Kidney (tissue), 14 donors: ENCODE data around the gene TM4SF18. TPM values are rescaled to one million over a fixed set of nuclear protein-coding genes. Genes with fewer than 3 reads are reported as not detected.
A peak's percentile ranks its signal among the peaks of the same experiment; 100 is the strongest.

Source experiments
- DNase-seq, 5 donors: peaks; one replicate each; pipeline ENCODE4 v3.0.0-alpha.2; 2013 to 2020
- FAIRE-seq: peaks from 2 replicates; lab custom pipeline; 2012; peaks lifted over from hg19 to GRCh38; lab: Jason Lieb, UNC
- H3K27ac ChIP-seq, 2 donors: one replicate each; pipeline ENCODE4 v1.7.0; 2013; ENCODE audit warnings: low read depth in 2 of 2, low read length in 2 of 2, inconsistent platforms in 1 of 2
- H3K27me3 ChIP-seq: one replicate; pipeline ENCODE4 v1.7.1; 2013; ENCODE audit warnings: low read length, inconsistent platforms; ENCODE audit not compliant: control insufficient read depth, insufficient read depth
- H3K36me3 ChIP-seq, 3 donors: one replicate each; pipeline versions ENCODE4 v1.7.0 to v1.7.1; 2013; ENCODE audit warnings: low read length in 3 of 3, control low read depth in 1 of 3, inconsistent platforms in 1 of 3; ENCODE audit not compliant: insufficient read depth in 3 of 3, control insufficient read depth in 2 of 3
- H3K4me1 ChIP-seq, 3 donors: one replicate each; pipeline versions ENCODE4 v1.7.0 to v1.7.1; 2013; ENCODE audit warnings: low read length in 3 of 3, inconsistent platforms in 1 of 3, low read depth in 1 of 3; ENCODE audit not compliant: control insufficient read depth in 2 of 3, insufficient read depth in 2 of 3
- H3K4me3 ChIP-seq, 3 donors: one replicate each; pipeline versions ENCODE4 v1.7.0 to v1.8.1; 2013; ENCODE audit warnings: low read length in 3 of 3, control low read depth in 1 of 3, inconsistent platforms in 1 of 3
- H3K9ac ChIP-seq, 3 donors: one replicate each; pipeline versions ENCODE4 v1.7.0 to v1.7.1; 2013; ENCODE audit warnings: low read length in 3 of 3, control low read depth in 1 of 3, inconsistent platforms in 1 of 3
- H3K9me3 ChIP-seq, 3 donors: one replicate each; pipeline versions ENCODE4 v1.7.0 to v1.7.1; 2013; ENCODE audit warnings: low read length in 3 of 3, control low read depth in 1 of 3, inconsistent platforms in 1 of 3; ENCODE audit not compliant: control insufficient read depth in 2 of 3, insufficient read depth in 1 of 3
- intact Hi-C: fragments of 100-400 bp; cut with DNase I; formaldehyde crosslinking; loops from one replicate; pipeline ENCODE4 v1.11.1; 2022
- polyA plus RNA-seq: library from polyadenylated mRNA; stranded (reverse); fragments of 350-450 nt; fragmentation: Illumina TruSeq; extraction: RNeasy Lipid Tissue Mini Kit (QIAGEN cat#74804); gene quantifications from one replicate; pipeline ENCODE4 v1.2.3, GENCODE V29; 2014; ENCODE audit warnings: low read depth, low replicate concordance; ENCODE audit not compliant: insufficient read depth
- total RNA-seq: library from RNA; stranded (reverse); fragmentation: NEBNext Ultra II Directional; extraction: Animal tissue kit (Norgen Biotek cat#: 25700); gene quantifications from one replicate; pipeline ENCODE4 v1.2.1, GENCODE V29; 2021
- TF ChIP-seq, protein P1 (sequence below): IDR thresholded peaks from 3 replicates; pipeline ENCODE4 v1.5.1; 2012; ENCODE audit warnings: mild to moderate bottlenecking, moderate library complexity, borderline replicate concordance; ENCODE audit not compliant: insufficient read depth; ENCODE audit errors: extremely low read depth
- donor health status: control.
- donor health status: control.
- donor health status: control.
- donor health status: control.
- donor health status: control.
- donor health status: DM: yes; HTN: yes; CAD: no.
- donor health status: Normal renal cell carcinoma (clear cell type).

Gene TM4SF18
- total and polyA plus RNA-seq, 2 donors from 2014 or later: 14.2 to 19.7 TPM

DNA sequence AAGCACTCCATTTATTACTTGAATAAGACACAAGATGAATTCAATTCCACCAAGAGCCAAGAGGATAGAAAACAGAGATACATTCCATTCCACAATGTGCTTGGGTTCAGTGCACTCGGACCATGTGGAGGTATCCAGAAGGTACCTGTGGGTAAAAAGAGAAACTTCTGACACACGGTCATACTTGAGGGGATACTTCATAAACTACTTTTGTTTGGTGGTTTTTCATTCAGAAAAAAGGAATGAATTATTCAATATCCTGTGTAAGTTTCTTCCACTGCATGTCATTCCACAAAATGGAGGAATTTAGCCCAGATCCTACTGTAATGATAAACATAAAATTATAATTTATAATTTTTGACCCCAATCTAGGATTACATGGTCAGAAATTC, 38.3 kb upstream of the TM4SF18 start:
- H3K27ac ChIP-seq: no peak overlapping the region
- H3K4me3 ChIP-seq: no peak overlapping the region
- intact Hi-C loops: no loop called here
- no peaks in the 10 kb centered on the region for H3K9me3 ChIP-seq
- TF ChIP-seq, protein P1, sequence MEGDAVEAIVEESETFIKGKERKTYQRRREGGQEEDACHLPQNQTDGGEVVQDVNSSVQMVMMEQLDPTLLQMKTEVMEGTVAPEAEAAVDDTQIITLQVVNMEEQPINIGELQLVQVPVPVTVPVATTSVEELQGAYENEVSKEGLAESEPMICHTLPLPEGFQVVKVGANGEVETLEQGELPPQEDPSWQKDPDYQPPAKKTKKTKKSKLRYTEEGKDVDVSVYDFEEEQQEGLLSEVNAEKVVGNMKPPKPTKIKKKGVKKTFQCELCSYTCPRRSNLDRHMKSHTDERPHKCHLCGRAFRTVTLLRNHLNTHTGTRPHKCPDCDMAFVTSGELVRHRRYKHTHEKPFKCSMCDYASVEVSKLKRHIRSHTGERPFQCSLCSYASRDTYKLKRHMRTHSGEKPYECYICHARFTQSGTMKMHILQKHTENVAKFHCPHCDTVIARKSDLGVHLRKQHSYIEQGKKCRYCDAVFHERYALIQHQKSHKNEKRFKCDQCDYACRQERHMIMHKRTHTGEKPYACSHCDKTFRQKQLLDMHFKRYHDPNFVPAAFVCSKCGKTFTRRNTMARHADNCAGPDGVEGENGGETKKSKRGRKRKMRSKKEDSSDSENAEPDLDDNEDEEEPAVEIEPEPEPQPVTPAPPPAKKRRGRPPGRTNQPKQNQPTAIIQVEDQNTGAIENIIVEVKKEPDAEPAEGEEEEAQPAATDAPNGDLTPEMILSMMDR: no peak
- H3K4me1 ChIP-seq: peaks cover 0 to 12% (median 2%) of the 10 kb centered on the region in 3 donors
- no peaks in the 10 kb centered on the region for H3K27me3 ChIP-seq
- DNase-seq (no peak), FAIRE-seq (no peak)
- no peak overlapping the region for H3K9ac ChIP-seq
- H3K36me3 ChIP-seq: peaks cover 0 to 8% (median 0%) of the 10 kb centered on the region in 3 donors

DNA sequence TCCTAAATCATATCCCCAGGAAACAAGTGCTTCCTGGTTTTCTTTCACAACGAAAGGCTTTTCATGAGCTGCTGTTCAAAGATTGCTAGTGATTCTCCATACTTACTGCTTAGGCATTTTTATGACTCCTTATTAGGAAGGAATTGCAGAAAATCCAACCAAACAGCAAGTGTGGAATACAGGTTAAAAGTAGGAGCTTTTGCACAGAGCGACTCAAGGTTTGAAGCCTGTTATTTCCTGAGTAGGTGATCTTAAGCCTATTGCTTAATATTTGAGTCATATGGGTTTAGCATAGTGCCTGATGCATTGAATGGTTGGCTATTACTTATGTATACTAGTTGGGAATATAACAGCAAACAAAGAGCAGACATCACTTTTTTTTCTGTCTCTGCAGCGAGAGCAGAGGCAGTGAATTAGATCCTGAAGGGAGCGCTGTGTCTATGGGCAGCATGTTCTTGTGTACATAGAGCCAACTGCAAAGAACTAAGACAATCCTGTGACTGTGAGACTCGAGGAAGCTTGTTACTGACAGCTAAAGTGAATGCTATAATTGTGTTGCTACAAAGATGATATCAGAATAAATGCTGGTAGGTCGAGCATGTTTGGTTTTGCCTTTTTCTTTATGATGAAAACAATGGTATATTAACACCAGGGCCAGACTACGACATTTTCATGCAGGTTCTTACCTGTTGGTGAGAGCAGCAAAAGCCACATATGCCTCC, 37.7 kb upstream of the TM4SF18 start:
- H3K27me3 ChIP-seq: no peaks in the 10 kb centered on the region
- TF ChIP-seq, protein P1: no peak
- DNase-seq (no peak), FAIRE-seq (no peak)
- H3K27ac ChIP-seq: peak overlapping the region in 1 of 2 donors; percentile 0
- peaks cover 0 to 8% (median 0%) of the 10 kb centered on the region in 3 donors for H3K36me3 ChIP-seq
- no peak overlapping the region for H3K9ac ChIP-seq
- no peaks in the 10 kb centered on the region for H3K9me3 ChIP-seq
- peaks cover 0 to 12% (median 2%) of the 10 kb centered on the region in 3 donors for H3K4me1 ChIP-seq
- H3K4me3 ChIP-seq: peak overlapping the region in 1 of 3 donors; percentile 28
- intact Hi-C loops: no loop called here

DNA sequence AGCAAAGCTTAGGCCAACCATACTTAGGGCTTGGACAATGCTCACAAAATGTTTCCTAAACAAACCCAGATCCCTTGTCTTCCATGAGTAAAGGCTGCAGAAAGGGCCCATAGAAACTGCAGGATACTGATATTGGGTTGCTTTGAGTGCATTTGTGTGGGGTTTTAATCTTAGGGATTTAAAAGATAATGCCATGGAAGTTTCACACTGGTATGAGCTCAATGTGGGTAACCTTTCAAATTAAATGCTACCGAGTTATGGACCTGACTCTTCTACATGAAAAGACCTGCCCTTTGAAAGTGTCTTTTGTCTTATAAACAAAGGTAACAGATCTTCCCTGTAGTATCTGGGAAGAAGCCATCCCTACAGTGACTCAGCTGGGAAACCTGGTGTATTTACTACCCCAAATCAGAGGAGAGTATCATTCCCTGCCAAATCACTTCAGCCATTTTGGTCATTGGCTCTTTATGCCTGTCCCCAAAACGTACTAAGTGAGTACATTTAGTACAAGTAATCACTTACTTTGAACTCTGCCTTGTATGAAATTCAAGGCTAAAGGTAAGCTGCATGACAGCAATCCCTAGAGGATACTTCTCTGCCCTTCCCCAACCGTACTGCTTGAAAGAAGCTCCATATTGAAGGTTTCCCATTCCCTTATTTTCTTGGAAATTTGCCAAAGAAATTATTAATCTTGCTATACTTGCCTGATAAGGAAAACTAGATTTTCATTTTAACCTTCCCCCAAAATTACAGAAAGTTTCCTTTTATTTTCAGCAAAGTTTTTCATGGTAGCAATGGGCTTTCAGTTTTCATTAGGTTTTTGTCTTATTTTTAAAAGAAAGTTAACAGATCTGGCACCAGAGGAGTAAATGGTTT, 36.8 kb upstream of the TM4SF18 start:
- H3K27me3 ChIP-seq: no peaks in the 10 kb centered on the region
- H3K9me3 ChIP-seq: no peaks in the 10 kb centered on the region
- H3K9ac ChIP-seq: no peak overlapping the region
- FAIRE-seq (peak; percentile 33), DNase-seq (no peak)
- intact Hi-C loops: no loop called here
- H3K36me3 ChIP-seq: peaks cover 0 to 8% (median 0%) of the 10 kb centered on the region in 3 donors
- H3K27ac ChIP-seq: peak overlapping the region; percentile 9 to 19
- no peak overlapping the region for H3K4me3 ChIP-seq
- peaks cover 0 to 12% (median 2%) of the 10 kb centered on the region in 3 donors for H3K4me1 ChIP-seq
- TF ChIP-seq, protein P1: no peak
